Upper lobe of left lung (tissue), 6 donors: Measurements from ENCODE around the gene RCC1. TPM values are rescaled to one million over a fixed set of nuclear protein-coding genes. Genes with fewer than 3 reads are reported as not detected.

Source experiments
- ATAC-seq, 2 donors: fragments of 200-7000 bp; cut with Tn5 transposase; one replicate each; pipeline ENCODE4 v1.9.1; 2022; ENCODE audit warnings: mild to moderate bottlenecking in 2 of 2, moderate library complexity in 2 of 2; ENCODE audit not compliant: low FRiP score in 2 of 2
- DNase-seq, 2 donors: peaks; one replicate each; pipeline ENCODE4 v3.0.0-alpha.2; 2019 to 2020
- H3K27ac ChIP-seq, 4 donors: fragments of 200-600 bp; sonication (generic); one replicate each; pipeline ENCODE4 v1.5.1; 2016 to 2019
- H3K27me3 ChIP-seq, 4 donors: fragments of 200-600 bp; sonication (generic); one replicate each; pipeline ENCODE4 v1.5.1; 2017 to 2019
- H3K36me3 ChIP-seq, 4 donors: fragments of 200-600 bp; sonication (generic); one replicate each; pipeline ENCODE4 v1.5.1; 2016 to 2019
- H3K4me1 ChIP-seq, 4 donors: fragments of 200-600 bp; sonication (generic); one replicate each; pipeline ENCODE4 v1.5.1; 2018 to 2019
- H3K4me3 ChIP-seq, 4 donors: fragments of 200-600 bp; sonication (generic); one replicate each; pipeline ENCODE4 v1.5.1; 2017 to 2019; ENCODE audit warnings: mild to moderate bottlenecking in 2 of 4, moderate library complexity in 1 of 4
- H3K9me3 ChIP-seq, 4 donors: fragments of 200-600 bp; sonication (generic); one replicate each; pipeline ENCODE4 v1.5.1; 2018 to 2019
- CTCF ChIP-seq, 6 experiments: fragments of 450-650 bp in 4 of 6; fragments of 200-600 bp in 2 of 6; sonication (generic) in 2 of 6; IDR thresholded peaks; one replicate each; pipeline ENCODE4 v1.5.1; 2016 to 2019; ENCODE audit warnings: antibody characterized with exemption in 6 of 6
- EP300 ChIP-seq, 4 donors: sonication (generic); formaldehyde crosslinking; IDR thresholded peaks; one replicate each; pipeline ENCODE4 v1.5.1; 2017; ENCODE audit warnings: antibody characterized with exemption in 4 of 4, control low read depth in 2 of 4
- POLR2A ChIP-seq, 4 donors: fragments of 450-650 bp; IDR thresholded peaks; one replicate each; pipeline ENCODE4 v1.5.1; 2016 to 2017; ENCODE audit warnings: antibody characterized with exemption in 4 of 4, mild to moderate bottlenecking in 2 of 4
- POLR2AphosphoS5 ChIP-seq, 2 donors: sonication (generic); formaldehyde crosslinking; IDR thresholded peaks; one replicate each; pipeline ENCODE4 v1.5.1; 2017; ENCODE audit warnings: antibody characterized with exemption in 2 of 2
- WGBS, 2 donors: methylation state at CpG; one replicate each; pipeline ENCODE4 v1.1.5; 2017 to 2018; 5-methylcytosine and 5-hydroxymethylcytosine counted together
- total RNA-seq, 6 donors: library from RNA; depleted of rRNA in 4 of 6; stranded (reverse); fragments of >200 nt in 4 of 6; gene quantifications; one replicate each; pipeline versions ENCODE4 v1.1.0 to v1.2.1, GENCODE V29; 2016 to 2021
- donor health status: DM: no; HTN: no; CAD: no; lungs with moderate emphysema.
- donor health status: DM: no; HTN: yes; CAD: no; lungs with severe emphysema.

Gene RCC1
- total RNA-seq: 10 to 100 TPM; 17.6 to 32.7 (median 20.1) TPM

- Histone ChIP-seq H3K4me3 (peak within 1 kb of the TSS; percentile 64 to 93 (median 72)), H3K27me3 (no peaks in the 10 kb centered on the region), H3K9me3 (no peaks in the 10 kb centered on the region), H3K36me3 (peaks cover 12 to 30% (median 15%) of the 10 kb centered on the region in 4 donors), H3K27ac (peak within 1 kb of the TSS; percentile 83 to 90 (median 87)), H3K4me1 (peaks cover 34 to 40% (median 39%) of the 10 kb centered on the region in 4 donors)
- WGBS, 2 donors: 2 to 3% methylated on average over 35 to 41 of the region's 41 CpGs
- peak; percentile 97 to 98 for ATAC-seq
- peak; percentile 84 to 98 for DNase-seq
- TF ChIP-seq CTCF (IDR thresholded peaks at IDR 0.05) (peak in 1 of 6 experiments; percentile 5), EP300 (IDR thresholded peaks at IDR 0.05) (peak in 1 of 4 donors; percentile 52), POLR2A (IDR thresholded peaks at IDR 0.05) (peak in 3 of 4 donors; percentile 88 to 98 (median 96)), POLR2AphosphoS5 (IDR thresholded peaks at IDR 0.05) (peak; percentile 96 to 97)
Measured at GRCh38 chr1:28505406-28506187, at the start of gene RCC1. Gene RCC1, plus strand, starts transcription at chr1:28506043. Its CDS starts 23,824 bp downstream, at chr1:28529867.

DNA sequence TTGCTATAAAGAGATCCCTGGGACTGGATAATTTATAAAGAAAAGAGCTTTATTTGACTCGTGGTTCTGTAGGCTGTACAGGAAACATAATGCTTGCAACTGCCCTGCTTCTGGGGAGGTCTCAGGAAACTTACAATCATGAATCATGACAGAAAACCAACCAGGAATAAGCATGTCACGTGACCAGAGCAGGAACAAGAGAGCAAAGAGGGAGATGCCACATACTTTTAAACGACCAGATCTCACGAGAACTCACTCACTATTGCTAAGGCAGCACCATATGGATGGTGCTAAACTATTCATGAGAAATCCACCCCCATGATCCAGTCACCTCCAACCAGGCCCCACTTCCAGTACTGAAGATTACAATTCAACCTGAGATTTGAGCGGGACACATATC, 49.8 kb upstream of the RCC1 start:
- H3K9me3 ChIP-seq: no peaks in the 10 kb centered on the region
- 48 to 50% methylated on average over 5 of the region's 5 CpGs for WGBS, 2 donors
- ATAC-seq: no peak
- no peak for TF ChIP-seq EP300 (IDR thresholded peaks at IDR 0.05)
- no peak for TF ChIP-seq CTCF (IDR thresholded peaks at IDR 0.05)
- no peak for TF ChIP-seq POLR2A (IDR thresholded peaks at IDR 0.05)
- no peak for TF ChIP-seq POLR2AphosphoS5 (IDR thresholded peaks at IDR 0.05)
- no peaks in the 10 kb centered on the region for H3K27me3 ChIP-seq
- H3K4me1 ChIP-seq: peaks cover 3 to 34% (median 23%) of the 10 kb centered on the region in 4 donors
- no peak for DNase-seq
- peak overlapping the region in 2 of 4 donors; percentile 45 to 50 for H3K27ac ChIP-seq
- H3K36me3 ChIP-seq: peaks cover 0 to 14% (median 5%) of the 10 kb centered on the region in 4 donors
- no peak overlapping the region for H3K4me3 ChIP-seq

- H3K27ac ChIP-seq: peak overlapping the region in 2 of 4 donors; percentile 50 to 58
- no peak for TF ChIP-seq POLR2AphosphoS5 (IDR thresholded peaks at IDR 0.05)
- TF ChIP-seq CTCF (IDR thresholded peaks at IDR 0.05): no peak
- no peak for TF ChIP-seq POLR2A (IDR thresholded peaks at IDR 0.05)
- TF ChIP-seq EP300 (IDR thresholded peaks at IDR 0.05): no peak
- H3K9me3 ChIP-seq: no peaks in the 10 kb centered on the region
- no peak for DNase-seq
- peaks cover 3 to 34% (median 23%) of the 10 kb centered on the region in 4 donors for H3K4me1 ChIP-seq
- 63 to 73% methylated on average over 1 of the region's 1 CpG for WGBS, 2 donors
- H3K4me3 ChIP-seq: no peak overlapping the region
- no peak for ATAC-seq
- H3K36me3 ChIP-seq: peaks cover 0 to 27% (median 9%) of the 10 kb centered on the region in 4 donors
- H3K27me3 ChIP-seq: no peaks in the 10 kb centered on the region
Measured at GRCh38 chr1:28457678-28458077, 48.2 kb upstream of the RCC1 start.

DNA sequence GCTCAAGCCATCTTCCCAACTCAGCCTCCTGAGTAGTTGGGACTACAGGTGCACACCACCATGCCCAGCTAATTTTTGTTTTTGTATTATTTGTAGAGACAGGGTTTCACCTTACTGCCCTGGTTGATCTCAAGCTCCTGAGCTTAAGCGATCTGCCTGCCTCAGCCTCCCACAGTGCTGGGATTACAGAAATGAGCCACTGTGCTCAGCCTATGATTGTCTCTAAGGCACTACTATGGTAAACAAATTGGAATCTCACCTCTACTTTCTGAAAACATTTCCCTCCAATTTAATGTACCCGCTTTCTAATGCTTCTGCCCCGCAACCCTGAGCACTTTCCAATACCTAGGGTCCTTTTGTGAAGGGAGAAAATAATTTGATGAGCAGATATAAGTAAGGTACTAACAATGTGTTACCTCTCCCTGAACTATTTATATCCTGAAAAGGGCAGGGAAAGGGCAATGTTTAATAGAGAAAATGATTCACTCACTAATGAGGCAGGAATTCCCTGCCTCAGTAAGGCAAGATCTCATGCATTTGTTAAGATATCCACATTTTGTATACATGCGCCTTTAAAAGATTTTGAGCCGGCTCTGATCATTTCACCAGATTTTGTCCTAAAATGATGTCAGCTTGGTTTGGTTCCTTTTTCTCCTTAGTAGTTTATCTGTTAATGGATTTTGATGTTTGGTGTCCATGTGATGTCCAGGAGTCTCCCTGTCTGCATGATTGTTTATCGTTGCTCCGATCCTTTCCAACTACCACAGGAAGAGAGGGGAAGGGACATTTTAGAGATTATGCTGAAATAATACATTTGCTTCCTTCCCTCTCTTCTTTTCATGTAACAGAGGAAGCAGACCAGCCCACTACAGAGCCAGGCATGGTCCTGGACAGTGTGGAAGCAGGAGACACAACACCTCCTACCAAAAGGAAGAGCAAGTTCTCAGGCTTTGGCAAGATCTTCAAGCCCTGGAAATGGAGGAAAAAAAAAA, 47.3 kb upstream of the RCC1 start:
- Histone ChIP-seq H3K27ac (peak overlapping the region in 2 of 4 donors; percentile 58 to 59), H3K27me3 (no peaks in the 10 kb centered on the region), H3K36me3 (peaks cover 0 to 31% (median 11%) of the 10 kb centered on the region in 4 donors), H3K4me3 (no peak overlapping the region), H3K9me3 (no peaks in the 10 kb centered on the region), H3K4me1 (peaks cover 3 to 34% (median 23%) of the 10 kb centered on the region in 4 donors)
- TF ChIP-seq EP300 (IDR thresholded peaks at IDR 0.05): no peak
- TF ChIP-seq POLR2A (IDR thresholded peaks at IDR 0.05): no peak
- TF ChIP-seq CTCF (IDR thresholded peaks at IDR 0.05): no peak
- no peak for TF ChIP-seq POLR2AphosphoS5 (IDR thresholded peaks at IDR 0.05)
- ATAC-seq: no peak
- 63 to 69% methylated on average over 7 of the region's 7 CpGs for WGBS, 2 donors
- no peak for DNase-seq
